HFFc6 (cell line): ENCODE measurements around the gene OBI1. TPM values are rescaled to one million over a fixed set of nuclear protein-coding genes. Genes with fewer than 3 reads are reported as not detected.
A peak's percentile ranks its signal among the peaks of the same experiment; 100 is the strongest.

Experiments
- DNase-seq: peaks from one replicate; pipeline ENCODE4 v3.0.0-alpha.2; 2018
- H3K27ac Mint-ChIP-seq: 2 replicates; pipeline ENCODE4 v1.8.0; 2020; ENCODE audit warnings: mild to moderate bottlenecking, mixed read lengths
- H3K27me3 Mint-ChIP-seq: 2 replicates; pipeline ENCODE4 v1.8.0; 2021; ENCODE audit warnings: mild to moderate bottlenecking, moderate library complexity, mixed read lengths; ENCODE audit not compliant: insufficient read depth
- H3K36me3 Mint-ChIP-seq: 2 replicates; pipeline ENCODE4 v1.8.0; 2021; ENCODE audit warnings: low read depth, mixed read lengths
- H3K4me1 Mint-ChIP-seq: 2 replicates; pipeline ENCODE4 v1.8.0; 2020; ENCODE audit warnings: low read depth, mixed read lengths
- H3K4me3 Mint-ChIP-seq: 2 replicates; pipeline ENCODE4 v1.8.0; 2020; ENCODE audit warnings: mild to moderate bottlenecking, moderate library complexity, mixed read lengths
- H3K9me3 Mint-ChIP-seq: 2 replicates; pipeline ENCODE4 v1.8.0; 2020; ENCODE audit warnings: mild to moderate bottlenecking, mixed read lengths
- total RNA-seq, 6 experiments: library from RNA; stranded (reverse); fragmentation: NEBNext Ultra II Directional; extraction: Animal tissue kit (Norgen Biotek cat#: 25700); gene quantifications; 2 replicates in 1 of 6; 3 replicates in 5 of 6; pipeline ENCODE4 v1.2.3, GENCODE V29; 2021
- TF ChIP-seq, protein P1 (sequence below): fragments of 200-600 bp; sonication (generic); IDR thresholded peaks from 2 replicates; pipeline ENCODE4 v1.5.0; 2021; ENCODE audit warnings: antibody characterized with exemption, mild to moderate bottlenecking

Gene OBI1
- total RNA-seq, 6 experiments from 2014 or later = 7.4 to 10.6 (median 10.3) TPM

DNA sequence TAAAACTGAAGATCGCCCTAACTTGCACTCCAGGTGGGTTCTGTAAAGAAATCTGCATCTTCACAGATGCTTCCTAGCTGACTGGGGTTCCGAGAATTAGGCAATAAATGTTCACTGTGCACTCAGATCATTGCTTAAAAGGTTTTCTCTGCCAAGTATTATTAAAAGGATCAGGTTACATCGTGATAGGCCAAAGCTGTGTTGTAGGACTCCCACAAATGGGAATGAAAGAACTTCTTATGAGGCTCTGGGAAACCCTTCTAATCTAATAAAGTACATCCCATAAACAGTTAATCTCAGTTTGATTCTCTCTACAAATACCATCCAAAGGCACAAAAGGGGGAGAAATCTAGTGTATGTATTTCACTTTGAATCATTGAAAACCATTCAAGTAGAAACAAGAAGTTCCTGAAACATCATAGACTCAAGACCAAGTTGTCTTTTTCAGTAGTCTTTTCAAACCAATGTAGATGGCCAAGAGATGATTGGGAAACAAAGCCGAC, 48.5 kb downstream of the OBI1 start:
- Mint-ChIP-seq H3K9me3 (no peaks in the 10 kb centered on the region), H3K4me1 (peaks cover 19% of the 10 kb centered on the region), H3K36me3 (peaks cover 9% of the 10 kb centered on the region), H3K27me3 (peaks cover 44% of the 10 kb centered on the region), H3K4me3 (no peak overlapping the region), H3K27ac (no peak overlapping the region)
- no peak for DNase-seq
- TF ChIP-seq, protein P1, sequence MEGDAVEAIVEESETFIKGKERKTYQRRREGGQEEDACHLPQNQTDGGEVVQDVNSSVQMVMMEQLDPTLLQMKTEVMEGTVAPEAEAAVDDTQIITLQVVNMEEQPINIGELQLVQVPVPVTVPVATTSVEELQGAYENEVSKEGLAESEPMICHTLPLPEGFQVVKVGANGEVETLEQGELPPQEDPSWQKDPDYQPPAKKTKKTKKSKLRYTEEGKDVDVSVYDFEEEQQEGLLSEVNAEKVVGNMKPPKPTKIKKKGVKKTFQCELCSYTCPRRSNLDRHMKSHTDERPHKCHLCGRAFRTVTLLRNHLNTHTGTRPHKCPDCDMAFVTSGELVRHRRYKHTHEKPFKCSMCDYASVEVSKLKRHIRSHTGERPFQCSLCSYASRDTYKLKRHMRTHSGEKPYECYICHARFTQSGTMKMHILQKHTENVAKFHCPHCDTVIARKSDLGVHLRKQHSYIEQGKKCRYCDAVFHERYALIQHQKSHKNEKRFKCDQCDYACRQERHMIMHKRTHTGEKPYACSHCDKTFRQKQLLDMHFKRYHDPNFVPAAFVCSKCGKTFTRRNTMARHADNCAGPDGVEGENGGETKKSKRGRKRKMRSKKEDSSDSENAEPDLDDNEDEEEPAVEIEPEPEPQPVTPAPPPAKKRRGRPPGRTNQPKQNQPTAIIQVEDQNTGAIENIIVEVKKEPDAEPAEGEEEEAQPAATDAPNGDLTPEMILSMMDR = no peak

DNA sequence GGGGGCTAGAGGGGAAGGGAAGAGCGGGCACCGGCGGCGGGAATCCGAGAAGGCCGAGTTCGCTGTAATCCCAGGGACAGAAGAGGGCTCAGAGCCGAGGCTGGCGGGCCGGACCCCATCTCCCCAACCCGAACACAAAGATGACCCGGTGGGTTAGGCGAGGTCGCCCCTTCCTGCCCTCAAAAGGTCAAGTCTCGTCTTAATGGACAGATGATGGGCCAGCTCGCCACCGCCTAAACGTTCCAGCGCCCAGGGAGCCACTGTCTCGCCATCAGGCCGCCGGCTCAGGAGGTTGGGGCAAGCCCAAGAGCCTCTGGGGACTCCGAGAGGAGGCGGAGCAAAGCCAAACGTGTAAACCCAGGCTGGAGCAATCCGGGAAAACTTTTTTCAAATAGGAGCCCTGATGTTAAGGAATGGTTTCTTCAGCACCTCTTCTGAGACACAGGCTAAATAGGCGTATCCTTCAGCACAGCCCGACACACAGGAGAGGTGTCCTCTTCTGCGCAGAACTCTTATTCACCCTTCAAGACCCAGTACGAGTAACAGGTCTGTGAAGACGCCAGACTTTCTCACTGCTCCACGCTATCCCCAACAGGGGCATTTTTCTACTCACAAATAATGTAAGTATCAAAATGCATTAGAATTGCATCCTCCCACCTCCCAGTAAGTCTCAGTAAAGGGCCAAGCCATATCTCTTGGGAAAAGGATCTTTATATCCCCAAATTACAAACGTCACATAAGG, 49.3 kb downstream of the OBI1 start:
- no peaks in the 10 kb centered on the region for H3K9me3 Mint-ChIP-seq
- H3K36me3 Mint-ChIP-seq = peaks cover 5% of the 10 kb centered on the region
- no peak for DNase-seq
- peaks cover 19% of the 10 kb centered on the region for H3K4me1 Mint-ChIP-seq
- peaks cover 50% of the 10 kb centered on the region for H3K27me3 Mint-ChIP-seq
- H3K4me3 Mint-ChIP-seq = peak overlapping the region; percentile 87
- no peak overlapping the region for H3K27ac Mint-ChIP-seq
- TF ChIP-seq, protein P1 = no peak

DNA sequence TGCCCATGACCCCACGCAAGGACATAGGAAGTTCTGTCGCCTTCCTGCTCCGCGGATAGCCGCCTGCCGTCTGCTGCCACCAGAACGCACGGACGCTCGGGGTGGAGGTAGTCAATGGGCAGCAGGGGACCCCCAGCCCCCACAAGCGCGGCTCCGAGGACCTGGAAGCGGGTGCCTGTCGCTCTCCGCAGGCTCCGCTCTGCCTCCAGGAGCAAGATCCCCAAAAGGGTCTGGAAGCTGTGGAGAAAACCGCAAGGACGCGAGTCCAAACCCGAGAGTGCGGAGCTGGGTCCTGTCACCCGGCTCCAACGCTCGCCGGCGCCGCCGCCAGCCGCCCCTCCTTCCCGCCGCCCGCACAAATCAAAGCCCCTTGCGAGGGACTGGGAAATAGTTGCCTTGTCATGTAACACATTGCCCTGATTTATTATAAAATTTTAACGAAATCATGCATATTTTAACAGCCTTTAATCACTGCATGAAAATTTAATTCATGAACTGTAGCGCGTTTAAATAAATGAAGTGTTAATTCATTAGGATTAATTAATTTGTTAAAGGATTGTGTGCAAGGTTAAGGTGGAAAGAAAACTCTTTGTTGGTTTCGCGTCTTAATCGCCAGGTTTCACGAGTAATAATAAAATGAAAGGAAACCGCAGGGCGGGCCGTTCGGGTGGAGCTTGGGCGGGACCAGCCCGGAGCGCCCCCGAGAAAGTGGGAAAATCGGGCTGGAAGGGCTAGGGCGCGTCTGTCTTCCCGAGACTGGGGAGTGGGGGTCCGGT, 50.1 kb downstream of the OBI1 start:
- Mint-ChIP-seq H3K9me3 (no peaks in the 10 kb centered on the region), H3K4me3 (peak overlapping the region; percentile 87), H3K36me3 (no peaks in the 10 kb centered on the region), H3K27me3 (peaks cover 58% of the 10 kb centered on the region), H3K27ac (no peak overlapping the region), H3K4me1 (peaks cover 19% of the 10 kb centered on the region)
- TF ChIP-seq, protein P1 = no peak
- no peak for DNase-seq

DNA sequence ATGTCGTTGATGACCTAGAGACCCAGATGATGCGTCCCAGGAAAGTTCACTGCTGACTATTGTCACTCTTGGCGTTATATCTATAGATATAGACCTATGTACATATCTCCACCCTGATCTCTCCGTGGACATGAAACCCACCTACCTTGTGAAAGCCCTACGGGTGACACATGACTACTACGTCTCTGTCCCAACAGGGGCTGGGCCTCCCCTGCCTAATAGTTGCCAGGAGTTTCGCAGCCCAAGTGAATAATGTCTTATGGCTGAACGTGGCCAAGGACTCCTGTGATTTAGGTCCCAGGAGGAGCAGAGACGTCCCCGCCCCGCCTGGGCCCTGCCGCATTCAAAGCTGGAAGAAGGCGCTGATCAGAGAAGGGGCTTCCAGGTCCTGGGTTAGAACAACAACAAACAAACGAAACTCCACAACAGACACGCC, 50.7 kb downstream of the OBI1 start:
- Mint-ChIP-seq H3K9me3 (no peaks in the 10 kb centered on the region), H3K27ac (no peak overlapping the region), H3K27me3 (peaks cover 62% of the 10 kb centered on the region), H3K4me3 (peak overlapping the region; percentile 87), H3K36me3 (no peaks in the 10 kb centered on the region), H3K4me1 (peaks cover 19% of the 10 kb centered on the region)
- TF ChIP-seq, protein P1 = no peak
- no peak for DNase-seq

DNA sequence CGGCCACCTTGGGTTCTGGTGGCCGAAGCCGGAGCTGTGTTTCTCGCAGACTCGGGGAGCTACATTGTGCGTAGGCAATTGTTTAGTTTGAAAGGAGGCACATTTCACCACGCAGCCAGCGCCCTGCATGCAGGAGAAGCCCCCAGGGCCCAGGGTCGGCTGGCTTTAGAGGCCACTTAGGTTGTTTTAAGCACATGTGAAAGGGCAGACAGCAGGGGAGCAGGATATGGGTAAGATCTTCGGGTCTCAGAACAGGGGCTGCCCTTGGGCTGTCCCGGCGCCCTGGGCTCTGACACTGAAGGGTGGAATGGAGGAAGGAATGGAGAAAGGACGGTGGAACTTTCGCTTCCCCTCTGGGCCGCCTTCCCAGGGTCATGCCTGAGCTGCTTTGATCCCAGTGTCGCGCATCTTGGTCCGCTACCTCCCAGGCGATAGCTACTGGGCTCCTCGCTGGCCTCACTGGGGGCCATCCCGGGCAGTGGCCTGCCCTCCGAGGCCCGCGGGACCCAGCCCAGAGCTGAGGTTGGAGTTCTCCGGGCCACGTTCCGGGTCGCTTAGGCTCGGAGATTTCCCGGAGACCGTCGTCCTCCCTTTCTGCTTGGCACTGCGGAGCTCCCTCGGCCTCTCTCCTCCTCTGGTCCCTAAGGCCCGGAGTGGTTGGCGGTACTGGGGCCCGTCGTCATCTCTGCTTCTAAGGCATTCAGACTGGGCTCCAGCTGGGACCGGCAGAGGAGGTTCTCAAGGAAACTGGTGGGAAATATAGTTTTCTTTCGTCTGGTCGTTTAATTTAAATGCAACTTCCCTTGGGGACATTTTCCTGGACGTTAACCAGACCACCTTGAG, 51.3 kb downstream of the OBI1 start:
- no peak for DNase-seq
- H3K4me1 Mint-ChIP-seq = peaks cover 22% of the 10 kb centered on the region
- peaks cover 63% of the 10 kb centered on the region for H3K27me3 Mint-ChIP-seq
- TF ChIP-seq, protein P1 = no peak
- H3K36me3 Mint-ChIP-seq = no peaks in the 10 kb centered on the region
- peak overlapping the region; percentile 87 for H3K4me3 Mint-ChIP-seq
- no peak overlapping the region for H3K27ac Mint-ChIP-seq
- no peaks in the 10 kb centered on the region; the same call in 1 of the 2 replicates for H3K9me3 Mint-ChIP-seq
